ENCODE data around the gene RAD1. TPM values are rescaled to one million over a fixed set of nuclear protein-coding genes. Genes with fewer than 3 reads are reported as not detected.

RAD1 gene
- total RNA-seq, result 23.9 and 25.0 TPM in 2 replicates

GRCh38 chr5:34915139-34915855, at the start of gene RAD1, which contains the start of gene BRIX1:
TSS of gene RAD1 (minus strand) at chr5:34915504. CDS start at chr5:34914892, 612 bp downstream.
TSS of gene BRIX1 (plus strand) at chr5:34915711. CDS start at chr5:34915739, 28 bp downstream.

GRCh38 chr5:34929134-34929719, 13.9 kb upstream of the RAD1 start, which contains the start of gene DNAJC21:
TSS of gene DNAJC21 (plus strand) at chr5:34929559. CDS start at chr5:34929820, 261 bp downstream.

Other genes with a start within 250 kb of the RAD1 start
- under 0.01 TPM in 1 of 2 replicates, not detected in the other for gene TTC23L, start 76.3 kb downstream of the RAD1 start, total RNA-seq
- gene BRIX1, start 207 bp upstream of the RAD1 start, total RNA-seq, result 38.2 and 40.5 TPM in 2 replicates
- 22.0 and 31.9 TPM in 2 replicates for gene DNAJC21, start 14.1 kb upstream of the RAD1 start, total RNA-seq
- gene AGXT2, start 132.4 kb upstream of the RAD1 start, total RNA-seq, result not detected in 2 replicates